H1 (cell line): Measurements from ENCODE around the gene PSMD13. TPM values are rescaled to one million over a fixed set of nuclear protein-coding genes. Genes with fewer than 3 reads are reported as not detected.

Source experiments
- CTCF ChIA-PET: fragments of 300-600 bp; sonication (Branson Sonifier 250); formaldehyde crosslinking; loops from one replicate; lab custom pipeline; 2021; ENCODE audit not compliant: partially characterized antibody; lab: Charles Lee
- POLR2A ChIA-PET: fragments of 300-600 bp; sonication (Branson Sonifier 250); formaldehyde crosslinking; loops from one replicate; lab custom pipeline; 2021; ENCODE audit warnings: inconsistent platforms; ENCODE audit not compliant: partially characterized antibody; lab: Charles Lee
- DNase-seq, 2 experiments: peaks; one replicate each; pipeline versions ENCODE4 v3.0.0 to v3.0.0-alpha.2; 2010 to 2022; ENCODE audit warnings: low spot score in 2 of 2, low read depth in 1 of 2, mixed read lengths in 1 of 2
- FAIRE-seq: peaks from 2 replicates; lab custom pipeline; 2011; peaks lifted over from hg19 to GRCh38; lab: Jason Lieb, UNC
- H2AFZ ChIP-seq: 2 replicates; pipeline ENCODE4 v1.8.1; 2012; ENCODE audit warnings: low read length, inconsistent platforms
- H2AK5ac ChIP-seq: 2 replicates; pipeline ENCODE4 v1.6.1; 2013; ENCODE audit warnings: low read depth, low read length
- H2BK120ac ChIP-seq: replicated peaks from 2 replicates; pipeline ENCODE3; 2013; ENCODE audit warnings: low read depth, low read length, inconsistent platforms
- H2BK12ac ChIP-seq: 2 replicates; pipeline ENCODE4 v1.6.1; 2013; ENCODE audit warnings: low read depth, low read length
- H2BK15ac ChIP-seq: 2 replicates; pipeline ENCODE4 v1.6.1; 2013; ENCODE audit warnings: low read length
- H2BK20ac ChIP-seq: 2 replicates; pipeline ENCODE4 v1.6.1; 2013; ENCODE audit warnings: low read length
- H2BK5ac ChIP-seq: 2 replicates; pipeline ENCODE4 v1.6.1; 2013; ENCODE audit warnings: low read depth, low read length
- H3K14ac ChIP-seq: 2 replicates; pipeline ENCODE4 v1.6.1; 2013; ENCODE audit warnings: inconsistent platforms; ENCODE audit not compliant: insufficient read length
- H3K18ac ChIP-seq: 2 replicates; pipeline ENCODE4 v1.6.1; 2013; ENCODE audit warnings: low read length; ENCODE audit errors: extremely low read depth
- H3K23ac ChIP-seq: 2 replicates; pipeline ENCODE4 v1.6.1; 2013; ENCODE audit warnings: inconsistent platforms; ENCODE audit not compliant: insufficient read length
- H3K23me2 ChIP-seq: 2 replicates; pipeline ENCODE4 v1.6.1; 2013; ENCODE audit warnings: low read depth, low read length
- H3K27ac ChIP-seq: 2 replicates; pipeline ENCODE4 v1.6.1; 2011; ENCODE audit warnings: low read depth, low read length, inconsistent platforms
- H3K27me3 ChIP-seq, 4 experiments: replicated peaks in 1 of 4; 1 replicate in 1 of 4; 2 replicates in 3 of 4; pipeline versions ENCODE4 v1.6.1 to v1.8.1; 2011 to 2013; ENCODE audit warnings: low read length in 3 of 4, mild to moderate bottlenecking in 3 of 4, inconsistent platforms in 2 of 4, mixed read lengths in 2 of 4, moderate library complexity in 1 of 4; ENCODE audit not compliant: control insufficient read depth in 3 of 4, insufficient read depth in 3 of 4; ENCODE audit errors: extremely low read depth in 1 of 4
- H3K36me3 ChIP-seq, 4 experiments: 2 replicates each; pipeline versions ENCODE4 v1.6.1 to v1.8.1; 2011 to 2013; ENCODE audit warnings: mild to moderate bottlenecking in 4 of 4, low read length in 3 of 4, moderate library complexity in 2 of 4, control low read depth in 1 of 4, inconsistent platforms in 1 of 4; ENCODE audit not compliant: insufficient read depth in 4 of 4, control insufficient read depth in 2 of 4
- H3K4ac ChIP-seq: replicated peaks from 2 replicates; pipeline ENCODE3; 2013; ENCODE audit warnings: low read length, low read depth, mixed read lengths, inconsistent platforms; ENCODE audit not compliant: insufficient read length
- H3K4me1 ChIP-seq, 4 experiments: replicated peaks in 1 of 4; 1 replicate in 1 of 4; 2 replicates in 3 of 4; pipeline versions ENCODE4 v1.6.1 to v1.8.1; 2011 to 2013; ENCODE audit warnings: low read length in 3 of 4, inconsistent platforms in 2 of 4, mixed read lengths in 1 of 4; ENCODE audit not compliant: insufficient read depth in 4 of 4, control insufficient read depth in 3 of 4
- H3K4me2 ChIP-seq, 2 experiments: 2 replicates each; pipeline versions ENCODE4 v1.6.1 to v1.8.1; 2011 to 2013; ENCODE audit warnings: low read depth in 2 of 2, low read length in 2 of 2, control low read depth in 1 of 2, inconsistent platforms in 1 of 2, mild to moderate bottlenecking in 1 of 2; ENCODE audit not compliant: insufficient read depth in 1 of 2
- H3K4me3 ChIP-seq, 4 experiments: fragments of 200-600, 300-600 bp in 1 of 4; sonication (generic), shearing (Covaris generic), sonication (Bioruptor Twin) in 1 of 4; 2 replicates each; pipeline versions ENCODE4 v1.5.1 to v1.8.1; 2011 to 2016; ENCODE audit warnings: low read length in 4 of 4, low read depth in 3 of 4, control low read depth in 2 of 4, inconsistent platforms in 2 of 4, mild to moderate bottlenecking in 2 of 4, mixed read lengths in 1 of 4, moderate library complexity in 1 of 4; ENCODE audit not compliant: insufficient read depth in 2 of 4; ENCODE audit errors: extremely low read depth in 1 of 4
- H3K56ac ChIP-seq: replicated peaks from 2 replicates; pipeline ENCODE3; 2013; ENCODE audit warnings: low read depth, mild to moderate bottlenecking, mixed read lengths, low read length, inconsistent platforms; ENCODE audit not compliant: insufficient read length
- H3K79me1 ChIP-seq: 2 replicates; pipeline ENCODE4 v1.6.1; 2013; ENCODE audit warnings: low read depth, low read length, control low read depth
- H3K79me2 ChIP-seq, 2 experiments: 2 replicates each; pipeline versions ENCODE4 v1.6.1 to v1.8.1; 2012 to 2013; ENCODE audit warnings: low read length in 2 of 2, mild to moderate bottlenecking in 2 of 2, inconsistent platforms in 1 of 2; ENCODE audit not compliant: insufficient read depth in 2 of 2, control insufficient read depth in 1 of 2
- H3K9ac ChIP-seq, 4 experiments: replicated peaks in 1 of 4; 1 replicate in 1 of 4; 2 replicates in 3 of 4; pipeline versions ENCODE4 v1.6.1 to v1.8.1; 2011 to 2013; ENCODE audit warnings: low read depth in 3 of 4, low read length in 3 of 4, control low read depth in 2 of 4, mild to moderate bottlenecking in 2 of 4, moderate library complexity in 2 of 4, inconsistent platforms in 1 of 4; ENCODE audit errors: extremely low read depth in 1 of 4
- H3K9me3 ChIP-seq, 2 experiments: 2 replicates each; pipeline versions ENCODE4 v1.6.1 to v1.8.1; 2012 to 2013; ENCODE audit warnings: mild to moderate bottlenecking in 2 of 2, moderate library complexity in 2 of 2, control low read depth in 1 of 2, inconsistent platforms in 1 of 2, low read depth in 1 of 2, low read length in 1 of 2, mixed read lengths in 1 of 2; ENCODE audit not compliant: insufficient read depth in 2 of 2
- H4K20me1 ChIP-seq, 2 experiments: replicated peaks in 1 of 2; 2 replicates each; pipeline versions ENCODE3 to v1.8.1; 2011 to 2013; ENCODE audit warnings: inconsistent platforms in 2 of 2, low read length in 2 of 2, mild to moderate bottlenecking in 1 of 2; ENCODE audit not compliant: insufficient read depth in 2 of 2, control insufficient read depth in 1 of 2
- H4K5ac ChIP-seq: 2 replicates; pipeline ENCODE4 v1.6.1; 2013; ENCODE audit warnings: low read length, low read depth, mixed read lengths, inconsistent platforms; ENCODE audit not compliant: insufficient read length
- H4K8ac ChIP-seq: 2 replicates; pipeline ENCODE4 v1.8.0; 2013; ENCODE audit warnings: mild to moderate bottlenecking, moderate library complexity, low read length, inconsistent platforms; ENCODE audit not compliant: insufficient read depth; ENCODE audit errors: extremely low read depth
- H4K91ac ChIP-seq: replicated peaks from 2 replicates; pipeline ENCODE3; 2013; ENCODE audit warnings: low read length, mixed read lengths, inconsistent platforms; ENCODE audit not compliant: insufficient read length
- CHD2 ChIP-seq: IDR thresholded peaks from 2 replicates; pipeline ENCODE4 v1.6.1; 2012; ENCODE audit warnings: low read length, improper control_type of control experiment
- CTBP2 ChIP-seq: IDR thresholded peaks from 2 replicates; pipeline ENCODE4 v1.7.0; 2011; ENCODE audit warnings: borderline replicate concordance, mild to moderate bottlenecking, moderate library complexity, mixed read lengths, low read length; ENCODE audit not compliant: insufficient read depth, insufficient read length
- EP300 ChIP-seq, 2 experiments: IDR thresholded peaks; 1 replicate in 1 of 2; 2 replicates in 1 of 2; pipeline ENCODE4 v1.6.1; 2011 to 2012; ENCODE audit warnings: low read depth in 2 of 2, low read length in 2 of 2, mild to moderate bottlenecking in 2 of 2, borderline replicate concordance in 1 of 2, inconsistent platforms in 1 of 2, moderate library complexity in 1 of 2
- HDAC6 ChIP-seq: IDR thresholded peaks from one replicate; pipeline ENCODE4 v1.7.1; 2012; ENCODE audit warnings: low read depth, mild to moderate bottlenecking, inconsistent platforms, low read length, moderate library complexity
- MAX ChIP-seq: IDR thresholded peaks from 2 replicates; pipeline ENCODE4 v1.6.1; 2012; ENCODE audit warnings: inconsistent platforms
- SP1 ChIP-seq: IDR thresholded peaks from 2 replicates; pipeline ENCODE4 v1.6.1; 2011; ENCODE audit warnings: low read depth, low read length
- SP2 ChIP-seq: IDR thresholded peaks from 2 replicates; pipeline ENCODE4 v1.6.1; 2012; ENCODE audit warnings: mild to moderate bottlenecking, low read length, inconsistent platforms
- USF2 ChIP-seq: IDR thresholded peaks from 2 replicates; pipeline ENCODE4 v1.6.1; 2011; ENCODE audit warnings: low read length, improper control_type of control experiment
- ZNF274 ChIP-seq: IDR thresholded peaks from 2 replicates; pipeline ENCODE4 v1.7.0; 2012; ENCODE audit warnings: low read length, borderline replicate concordance; ENCODE audit errors: extremely low read depth
- WGBS, 2 experiments: shearing (Covaris generic) in 1 of 2; methylation state at CpG; one replicate each; pipeline versions ENCODE4 v1.1.6 to v1.1.7; 2013 to 2015; ENCODE audit warnings: low lambda C conversion rate in 2 of 2, mixed read lengths in 2 of 2, inconsistent platforms in 1 of 2, low coverage in 1 of 2, missing lambda C conversion rate in 1 of 2; ENCODE audit not compliant: insufficient replicate concordance in 2 of 2, insufficient coverage in 1 of 2, insufficient read length in 1 of 2; ENCODE audit errors: extremely low coverage in 1 of 2, missing lambda C conversion rate in 1 of 2; 5-methylcytosine and 5-hydroxymethylcytosine counted together
- polyA plus RNA-seq, 7 experiments: library from polyadenylated mRNA; depleted of rRNA in 3 of 7; stranded (reverse) in 5 of 7; unstranded in 2 of 7; fragments of >200 nt in 5 of 7; fragments of 200-250 nt in 2 of 7; gene quantifications; 1 replicate in 5 of 7; 2 replicates in 1 of 7; 4 replicates in 1 of 7; pipeline versions ENCODE4 v1.2.1 to v1.2.3, GENCODE V29; 2011 to 2013; ENCODE audit warnings: missing spikeins in 2 of 7, mixed read lengths in 2 of 7
- total RNA-seq: library from RNA; stranded (reverse); fragmentation: NEBNext Ultra II Directional; extraction: Animal tissue kit (Norgen Biotek cat#: 25700); gene quantifications from 2 replicates; pipeline ENCODE4 v1.2.1, GENCODE V29; 2021

PSMD13 gene
- total and polyA plus RNA-seq, 2 of the 8 experiments (the other 6 are each of a cell fraction or from before 2014, with no cell fraction given): 121 to 141 TPM

GRCh38 chr11:278001-278951 is 41.5 kb downstream of the PSMD13 start, which contains the start of gene NLRP6:
NLRP6 (plus strand) TSS chr11:278407; CDS start chr11:278570, 163 bp downstream.
- H4K5ac ChIP-seq: no peak within 1 kb of the TSS
- H3K18ac ChIP-seq: no peak within 1 kb of the TSS; the same call in 1 of the 2 replicates
- H4K20me1 ChIP-seq: no peaks in the 10 kb centered on the region
- H3K9ac ChIP-seq: no peak within 1 kb of the TSS
- no peak within 1 kb of the TSS for H2BK20ac ChIP-seq
- H2BK12ac ChIP-seq: 0 out of 2 replicates have a peak within 1 kb of the TSS, but pooled peaks have one; percentile 17
- CTCF ChIA-PET: interaction anchor here (0.6 to 8.6 kb wide), 5 partner anchors 10 to 85 kb away, joined by 3 to 88 read pairs (median 3); no protein-coding TSS in a partner anchor
- no peak within 1 kb of the TSS; a peak in 1 of 4 replicates for H3K4me2 ChIP-seq
- no peaks in the 10 kb centered on the region for H3K36me3 ChIP-seq
- no peak within 1 kb of the TSS for H2AFZ ChIP-seq
- H4K91ac ChIP-seq: peak within 1 kb of the TSS; percentile 15
- no peaks in the 10 kb centered on the region for H3K79me2 ChIP-seq
- H3K9me3 ChIP-seq: no peaks in the 10 kb centered on the region
- no peak within 1 kb of the TSS for H3K4me3 ChIP-seq
- POLR2A ChIA-PET: interaction anchor here (0.6 to 1.9 kb wide), 7 partner anchors 9 to 90 kb away, joined by 3 to 6 read pairs (median 4); partner anchors contain the start of genes BET1L, IFITM5, PGGHG and RIC8A
- no peak within 1 kb of the TSS for H3K14ac ChIP-seq
- no peak within 1 kb of the TSS for H2BK120ac ChIP-seq
- peaks cover 0 to 2% (median 0%) of the 10 kb centered on the region in 4 experiments; a peak in 2 of 7 replicates for H3K4me1 ChIP-seq
- H2BK15ac ChIP-seq: peak within 1 kb of the TSS; percentile 8; the same call in 1 of the 2 replicates
- no peak within 1 kb of the TSS for H2BK5ac ChIP-seq
- peak within 1 kb of the TSS; percentile 94 for H3K4ac ChIP-seq
- H3K27ac ChIP-seq: no peak within 1 kb of the TSS
- WGBS, 2 experiments: 94% methylated on average over 19 of the region's 21 CpGs; no CpG with 5 or more reads in 1 of the 2 experiments
- DNase-seq: no peak
- no peaks in the 10 kb centered on the region for H3K79me1 ChIP-seq
- FAIRE-seq: no peak
- H3K27me3 ChIP-seq: peaks cover 0 to 3% (median 1%) of the 10 kb centered on the region in 4 experiments; a peak in 2 of 7 replicates
- H3K23ac ChIP-seq: no peak within 1 kb of the TSS
- H4K8ac ChIP-seq: peak within 1 kb of the TSS; percentile 92; the same call in 1 of the 2 replicates
- no peak within 1 kb of the TSS for H3K56ac ChIP-seq
- H3K23me2 ChIP-seq: no peaks in the 10 kb centered on the region
- no peak within 1 kb of the TSS for H2AK5ac ChIP-seq
- no peak for TF ChIP-seq HDAC6
- no peak for TF ChIP-seq EP300 (IDR thresholded peaks at IDR 0.05; ENCODE audit: borderline replicate concordance in 1 of 2, low read depth in 2 of 2, low read length in 2 of 2)
- no peak for TF ChIP-seq CHD2
- no peak for TF ChIP-seq MAX
- no peak for TF ChIP-seq CTBP2
- no peak for TF ChIP-seq ZNF274
- no peak for TF ChIP-seq USF2
- no peak for TF ChIP-seq SP2
- no peak for TF ChIP-seq SP1
